ENCODE measurements around the gene TCAIM.

TCAIM gene

DNA sequence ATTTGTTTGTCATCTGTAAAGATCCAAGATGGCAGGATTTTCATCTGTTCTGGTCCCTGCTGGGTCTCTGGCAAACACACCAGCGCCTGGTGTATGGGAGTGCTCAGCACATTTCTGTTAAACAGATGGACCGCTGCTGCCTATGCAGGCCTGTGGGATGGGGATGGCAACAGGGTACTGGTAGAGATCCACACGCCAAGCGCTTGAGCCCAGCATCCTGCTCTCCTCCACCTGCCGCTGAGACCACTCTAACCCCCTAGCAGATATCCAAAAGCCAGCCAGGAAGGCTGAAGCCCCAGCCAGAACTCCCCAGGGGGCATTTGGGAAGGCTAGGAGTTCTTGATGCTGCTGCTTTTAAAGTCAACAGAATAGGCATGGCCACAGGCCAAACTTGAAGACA is 107.2 kb downstream of the TCAIM start:
- no peak for DNase-seq (ENCODE audit: low read depth)

DNA sequence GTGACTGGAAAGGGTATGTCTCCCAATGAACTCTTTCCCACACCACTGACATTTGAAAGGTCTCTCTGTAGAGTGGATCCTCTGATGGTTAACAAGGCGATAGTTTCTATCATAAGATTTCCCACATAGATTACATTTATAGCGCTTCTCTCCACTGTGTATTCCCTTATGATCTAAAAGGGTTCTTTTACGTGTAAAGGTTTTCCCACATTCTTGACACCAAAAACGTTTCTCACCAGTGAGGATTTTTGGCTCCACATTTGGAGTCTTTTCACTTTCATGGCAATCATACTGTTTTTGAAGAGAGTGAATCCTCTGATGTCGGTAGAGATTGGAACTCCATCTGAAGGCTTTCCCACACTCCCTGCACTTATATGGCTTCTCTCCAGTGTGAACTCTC is 108.4 kb downstream of the TCAIM start:
- no peak for DNase-seq (ENCODE audit: low read depth)

DNA sequence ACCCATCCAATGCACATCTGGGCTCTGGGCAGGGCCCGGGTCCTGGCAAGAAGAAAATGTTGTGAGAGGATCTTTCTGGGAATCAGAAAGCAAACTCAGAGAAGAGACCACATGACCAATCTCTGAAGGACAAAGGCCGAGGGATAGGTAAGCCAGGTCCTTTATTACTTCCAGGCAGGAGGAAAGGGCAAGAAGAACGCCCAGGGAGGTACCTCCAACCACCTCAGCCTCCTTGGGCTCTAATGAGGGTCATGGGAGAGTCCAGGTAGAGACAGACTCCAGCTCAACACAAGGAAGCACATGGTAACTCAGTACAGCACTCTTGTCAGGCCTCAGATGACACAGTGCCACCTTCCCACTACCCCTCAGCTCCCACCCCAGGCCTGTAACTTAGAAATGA is 112.9 kb downstream of the TCAIM start:
- DNase-seq (ENCODE audit: low read depth) = no peak

DNA sequence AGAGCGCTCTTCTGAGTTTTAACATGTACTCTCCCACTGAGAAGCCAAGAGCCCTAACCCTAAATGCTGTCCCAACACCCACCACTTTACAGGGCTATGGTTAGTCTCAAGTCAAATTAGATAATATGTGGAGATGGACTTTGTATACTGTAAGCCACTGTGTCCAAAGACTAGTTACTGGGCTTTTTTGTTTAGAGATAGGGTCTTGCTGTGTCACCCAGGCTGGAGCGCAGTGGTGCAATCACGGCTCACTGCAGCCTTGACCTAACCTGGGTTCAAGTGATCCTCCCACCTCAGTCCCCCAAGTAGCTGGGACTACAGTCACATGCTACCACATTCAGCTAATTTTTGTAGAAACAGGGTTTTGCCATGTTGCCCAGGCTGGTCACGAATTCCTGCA is 115.7 kb downstream of the TCAIM start:
- DNase-seq (ENCODE audit: low read depth) = no peak

DNA sequence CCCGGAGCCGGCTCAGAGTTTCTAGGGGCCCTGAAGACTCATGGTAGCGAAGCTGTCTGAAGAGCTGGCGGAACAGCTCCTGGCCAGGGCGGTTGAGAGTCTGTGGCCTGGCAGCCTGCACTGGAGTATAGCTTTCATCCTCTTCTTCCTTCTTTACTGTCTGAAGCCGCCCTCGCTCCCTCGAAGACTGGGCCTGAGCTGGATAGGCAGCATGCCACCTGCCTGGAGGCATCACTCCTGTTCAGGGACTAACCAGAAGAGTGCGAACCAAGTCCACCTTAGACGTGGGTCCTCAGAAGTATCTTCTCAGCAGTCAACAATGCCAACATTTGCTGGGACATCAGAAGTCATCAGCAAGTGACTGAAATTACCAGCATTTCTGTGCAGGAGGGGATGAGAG is 116.8 kb downstream of the TCAIM start:
- no peak for DNase-seq (ENCODE audit: low read depth)

All from stimulated activated CD8-positive, alpha-beta memory T cell treated with anti-CD3 and anti-CD28 coated beads, Interleukin-7, amount 100 ng/mL, for 24 hours (primary cell).